T-helper 1 cell treated with Interleukin-12 subunit alpha and Interleukin-12 subunit beta and Interleukin-4 antibody, amounts not matched to agents 30 μg/mL and 1 μg/mL, for 36 hours (primary cell): ENCODE results near the gene SHROOM3.

ENCODE experiments used
- H3K27ac Mint-ChIP-seq: one replicate; pipeline ENCODE4 v1.8.0; 2021; ENCODE audit warnings: mild to moderate bottlenecking, mixed read lengths
- H3K27me3 Mint-ChIP-seq: one replicate; pipeline ENCODE4 v1.8.0; 2021; ENCODE audit warnings: low read depth, mixed read lengths
- H3K36me3 Mint-ChIP-seq: one replicate; pipeline ENCODE4 v1.8.0; 2021; ENCODE audit warnings: low read depth, mixed read lengths
- H3K4me1 Mint-ChIP-seq: one replicate; pipeline ENCODE4 v1.8.0; 2021; ENCODE audit warnings: low read depth, mixed read lengths
- H3K4me3 Mint-ChIP-seq: one replicate; pipeline ENCODE4 v1.8.0; 2021; ENCODE audit warnings: mild to moderate bottlenecking, moderate library complexity, mixed read lengths
- H3K9me3 Mint-ChIP-seq: one replicate; pipeline ENCODE4 v1.8.0; 2021; ENCODE audit warnings: mixed read lengths

The SHROOM3 gene

GRCh38 chr4:76779740-76780459, 344.9 kb downstream of the SHROOM3 start:
- H3K4me1 Mint-ChIP-seq = peaks cover 6% of the 10 kb centered on the region
- peaks cover 2% of the 10 kb centered on the region for H3K36me3 Mint-ChIP-seq
- no peak overlapping the region for H3K4me3 Mint-ChIP-seq
- no peaks in the 10 kb centered on the region for H3K9me3 Mint-ChIP-seq
- no peaks in the 10 kb centered on the region for H3K27me3 Mint-ChIP-seq
- no peak overlapping the region for H3K27ac Mint-ChIP-seq

- Mint-ChIP-seq H3K36me3 (peaks cover 2% of the 10 kb centered on the region), H3K27me3 (no peaks in the 10 kb centered on the region), H3K9me3 (no peaks in the 10 kb centered on the region), H3K4me3 (no peak overlapping the region), H3K4me1 (peaks cover 6% of the 10 kb centered on the region), H3K27ac (no peak overlapping the region)
These were observed 346.0 kb downstream of the SHROOM3 start for GRCh38 chr4:76780781-76781697.

GRCh38 chr4:76781698-76782595, 346.9 kb downstream of the SHROOM3 start:
- H3K4me1 Mint-ChIP-seq = peaks cover 6% of the 10 kb centered on the region
- H3K27me3 Mint-ChIP-seq = no peaks in the 10 kb centered on the region
- H3K27ac Mint-ChIP-seq = no peak overlapping the region
- peaks cover 2% of the 10 kb centered on the region for H3K36me3 Mint-ChIP-seq
- H3K9me3 Mint-ChIP-seq = no peaks in the 10 kb centered on the region
- no peak overlapping the region for H3K4me3 Mint-ChIP-seq

- Mint-ChIP-seq H3K4me1 (peaks cover 6% of the 10 kb centered on the region), H3K9me3 (no peaks in the 10 kb centered on the region), H3K27me3 (no peaks in the 10 kb centered on the region), H3K36me3 (peaks cover 2% of the 10 kb centered on the region), H3K27ac (no peak overlapping the region), H3K4me3 (no peak overlapping the region)
These were observed 347.8 kb downstream of the SHROOM3 start for GRCh38 chr4:76782837-76783236.

DNA sequence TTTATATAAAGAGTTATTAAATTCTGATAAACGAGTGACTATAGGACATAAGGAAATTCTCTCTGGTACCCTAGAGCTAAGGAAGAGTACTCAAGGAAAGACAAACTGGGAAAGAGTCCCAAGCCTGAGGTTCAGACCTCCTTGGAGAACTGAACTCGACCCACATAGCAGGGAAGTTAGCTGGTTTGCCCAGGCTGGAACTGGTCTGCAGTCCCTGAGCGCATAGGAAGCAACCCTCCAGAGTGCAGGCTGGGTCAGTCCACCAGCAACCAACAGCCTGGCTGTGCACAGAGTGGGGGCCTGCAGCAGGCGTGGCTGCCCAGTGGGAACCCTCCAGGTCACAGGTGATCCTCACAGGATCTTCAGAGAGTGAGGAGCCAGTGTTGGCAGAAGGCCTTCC, 348.8 kb downstream of the SHROOM3 start:
- peaks cover 6% of the 10 kb centered on the region for H3K4me1 Mint-ChIP-seq

DNA sequence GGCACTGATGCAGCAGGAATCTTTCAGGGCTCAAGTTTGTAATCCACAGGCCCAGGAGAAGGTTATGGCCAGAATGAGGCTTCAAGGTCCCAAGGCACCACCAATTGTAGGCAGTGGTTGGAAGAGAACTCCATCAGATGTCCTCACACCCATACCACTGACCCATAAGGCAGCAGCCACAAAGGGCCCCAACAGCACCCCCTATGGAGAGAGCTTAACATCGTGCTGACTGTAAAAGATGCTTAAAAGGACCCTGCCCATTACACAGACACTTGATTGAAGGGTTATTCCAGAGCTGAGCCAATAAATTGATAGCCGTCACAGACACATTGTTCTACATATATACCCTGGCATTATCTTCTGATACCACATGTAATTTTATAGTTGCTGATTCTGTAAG, 349.2 kb downstream of the SHROOM3 start:
- H3K9me3 Mint-ChIP-seq = no peaks in the 10 kb centered on the region
- no peak overlapping the region for H3K27ac Mint-ChIP-seq
- no peaks in the 10 kb centered on the region for H3K36me3 Mint-ChIP-seq

More for the DNA sequence above, 348.8 kb downstream of the SHROOM3 start:
- H3K36me3 Mint-ChIP-seq = no peaks in the 10 kb centered on the region
- no peak overlapping the region for H3K27ac Mint-ChIP-seq
- no peaks in the 10 kb centered on the region for H3K27me3 Mint-ChIP-seq
- no peaks in the 10 kb centered on the region for H3K9me3 Mint-ChIP-seq
- no peak overlapping the region for H3K4me3 Mint-ChIP-seq

DNA sequence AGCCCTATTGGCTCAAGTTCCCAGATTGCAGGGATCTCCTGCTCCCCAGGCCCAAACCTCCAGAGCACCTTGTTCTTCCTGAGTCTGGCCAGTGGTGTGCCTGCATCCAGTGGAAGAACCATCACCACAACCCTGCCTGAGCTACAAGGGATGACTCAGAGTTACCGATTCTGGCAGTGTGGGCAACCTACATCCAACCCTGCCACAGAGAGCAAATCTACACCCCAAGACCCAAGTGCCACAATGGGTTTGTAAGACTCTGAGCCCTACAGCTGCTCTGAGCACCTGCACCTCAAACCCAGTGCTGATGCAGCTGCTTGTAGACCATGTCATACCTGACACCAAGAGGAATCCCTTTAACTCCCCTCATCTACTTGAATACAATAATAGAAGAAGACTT, 352.9 kb downstream of the SHROOM3 start:
- no peak overlapping the region for H3K27ac Mint-ChIP-seq
- no peaks in the 10 kb centered on the region for H3K36me3 Mint-ChIP-seq
- H3K27me3 Mint-ChIP-seq = no peaks in the 10 kb centered on the region
- no peak overlapping the region for H3K4me3 Mint-ChIP-seq
- no peaks in the 10 kb centered on the region for H3K9me3 Mint-ChIP-seq
- H3K4me1 Mint-ChIP-seq = no peaks in the 10 kb centered on the region

More for the DNA sequence above, 349.2 kb downstream of the SHROOM3 start:
- Mint-ChIP-seq H3K4me3 (no peak overlapping the region), H3K4me1 (peaks cover 6% of the 10 kb centered on the region), H3K27me3 (no peaks in the 10 kb centered on the region)

DNA sequence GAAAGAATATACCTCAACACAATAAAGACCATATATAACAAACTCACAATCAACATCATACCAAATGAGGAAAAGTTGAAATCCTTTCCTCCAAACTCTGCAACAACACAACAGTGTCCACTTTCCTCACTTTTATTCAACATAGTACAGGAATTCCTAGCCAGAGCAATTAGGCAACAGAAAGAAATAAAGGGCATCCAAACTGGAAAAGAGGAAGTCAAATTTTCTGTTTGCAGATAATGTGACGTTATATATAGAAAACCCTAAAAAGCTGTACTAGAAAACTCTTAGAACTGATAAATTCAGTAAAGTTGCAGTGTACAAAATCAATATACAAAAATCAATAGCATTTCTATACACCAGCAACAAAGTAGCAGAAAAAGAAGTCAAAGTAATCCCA, 355.3 kb downstream of the SHROOM3 start:
- no peaks in the 10 kb centered on the region for H3K36me3 Mint-ChIP-seq
- H3K27ac Mint-ChIP-seq = no peak overlapping the region
- H3K4me3 Mint-ChIP-seq = no peak overlapping the region
- H3K27me3 Mint-ChIP-seq = no peaks in the 10 kb centered on the region
- H3K9me3 Mint-ChIP-seq = no peaks in the 10 kb centered on the region
- no peaks in the 10 kb centered on the region for H3K4me1 Mint-ChIP-seq

DNA sequence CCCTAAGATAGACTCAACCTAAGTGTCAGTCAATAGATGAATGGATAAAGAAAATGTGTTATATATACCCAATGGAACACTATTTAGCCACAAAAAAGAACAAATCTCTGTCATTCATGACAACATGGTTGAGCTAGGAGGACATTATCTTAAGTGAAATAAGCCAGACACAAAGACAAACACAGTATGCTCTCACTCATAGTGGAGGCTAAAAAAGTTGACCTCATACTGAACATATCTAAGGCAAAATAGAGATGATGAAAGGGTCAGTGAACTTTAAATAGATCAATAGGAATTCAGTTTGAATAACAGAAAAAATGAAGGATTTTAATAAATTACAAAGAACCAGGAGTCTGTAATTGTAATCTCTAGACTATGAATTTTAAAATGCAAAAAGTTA, 356.4 kb downstream of the SHROOM3 start:
- H3K4me1 Mint-ChIP-seq = no peaks in the 10 kb centered on the region

DNA sequence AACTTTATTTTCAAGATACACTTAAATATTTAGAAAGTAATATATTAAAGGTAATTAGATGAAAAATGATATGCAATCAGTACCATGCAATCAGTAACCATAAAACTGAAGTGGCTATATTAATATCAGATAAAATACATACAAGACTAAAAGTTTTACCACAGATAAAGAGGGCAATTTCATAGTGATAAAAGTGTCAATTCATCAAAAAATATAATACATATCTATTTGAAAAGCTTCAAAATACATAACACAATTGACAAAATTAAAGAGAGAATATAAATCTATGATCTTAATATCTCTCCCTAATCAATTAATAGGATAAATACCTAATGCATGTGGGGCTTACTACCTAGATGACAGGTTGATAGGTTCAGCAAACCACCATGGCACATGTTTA, 357.4 kb downstream of the SHROOM3 start:
- H3K36me3 Mint-ChIP-seq = no peaks in the 10 kb centered on the region
- no peak overlapping the region for H3K27ac Mint-ChIP-seq
- H3K4me1 Mint-ChIP-seq = no peaks in the 10 kb centered on the region
- H3K9me3 Mint-ChIP-seq = no peaks in the 10 kb centered on the region
- no peaks in the 10 kb centered on the region for H3K27me3 Mint-ChIP-seq
- no peak overlapping the region for H3K4me3 Mint-ChIP-seq

More for the DNA sequence above, 356.4 kb downstream of the SHROOM3 start:
- H3K9me3 Mint-ChIP-seq = no peaks in the 10 kb centered on the region
- H3K27me3 Mint-ChIP-seq = no peaks in the 10 kb centered on the region
- H3K4me3 Mint-ChIP-seq = no peak overlapping the region
- no peak overlapping the region for H3K27ac Mint-ChIP-seq
- H3K36me3 Mint-ChIP-seq = no peaks in the 10 kb centered on the region

- H3K4me3 Mint-ChIP-seq = no peak overlapping the region
- H3K9me3 Mint-ChIP-seq = no peaks in the 10 kb centered on the region
- no peaks in the 10 kb centered on the region for H3K36me3 Mint-ChIP-seq
- H3K27ac Mint-ChIP-seq = no peak overlapping the region
- H3K4me1 Mint-ChIP-seq = no peaks in the 10 kb centered on the region
- peaks cover 7% of the 10 kb centered on the region for H3K27me3 Mint-ChIP-seq
These were observed 360.2 kb downstream of the SHROOM3 start for GRCh38 chr4:76795243-76795642.

DNA sequence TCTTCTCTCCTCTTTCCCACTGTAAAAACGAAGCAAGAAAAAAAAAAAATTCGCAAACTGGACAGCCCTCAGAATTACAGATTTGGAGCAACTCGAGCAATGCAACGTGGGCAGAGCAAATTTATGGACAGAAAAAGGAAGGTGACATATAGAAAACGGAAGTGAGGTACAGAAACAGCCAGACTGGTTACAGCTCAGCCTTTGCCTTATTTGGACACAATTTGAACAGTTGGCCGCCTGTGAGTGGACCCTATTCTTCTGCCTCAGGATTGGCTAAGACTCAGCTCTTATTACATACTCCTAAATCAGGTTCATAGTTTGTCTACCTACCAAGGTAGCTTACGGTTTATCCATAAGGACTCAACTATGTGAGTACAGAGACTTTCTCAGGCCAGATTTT, 364.1 kb downstream of the SHROOM3 start:
- peaks cover 11% of the 10 kb centered on the region for H3K27me3 Mint-ChIP-seq
- no peaks in the 10 kb centered on the region for H3K36me3 Mint-ChIP-seq
- H3K4me3 Mint-ChIP-seq = no peak overlapping the region
- no peaks in the 10 kb centered on the region for H3K9me3 Mint-ChIP-seq
- H3K27ac Mint-ChIP-seq = no peak overlapping the region
- H3K4me1 Mint-ChIP-seq = no peaks in the 10 kb centered on the region

DNA sequence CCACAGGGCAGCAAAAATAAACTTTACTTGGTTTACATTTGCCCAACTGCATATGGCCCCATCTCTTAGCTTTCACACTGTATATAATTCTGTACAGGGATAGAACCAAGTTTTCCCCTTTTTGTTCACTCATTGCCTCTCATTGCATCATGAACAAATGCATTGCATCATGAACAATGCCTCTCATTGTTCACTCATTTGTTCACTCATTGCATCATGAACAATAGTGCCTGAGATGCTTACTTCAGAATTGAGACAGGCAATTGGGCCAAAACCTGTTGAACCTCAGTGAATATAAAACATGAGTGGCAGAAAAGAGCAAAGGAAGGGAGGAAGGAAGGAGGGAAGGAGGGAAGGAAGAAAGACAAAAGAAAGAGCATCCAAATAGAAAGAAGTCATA, 364.7 kb downstream of the SHROOM3 start:
- Mint-ChIP-seq H3K27me3 (peaks cover 11% of the 10 kb centered on the region), H3K4me1 (no peaks in the 10 kb centered on the region), H3K9me3 (no peaks in the 10 kb centered on the region)

GRCh38 chr4:76800902-76801301, 365.9 kb downstream of the SHROOM3 start:
- Mint-ChIP-seq H3K27me3 (peaks cover 11% of the 10 kb centered on the region), H3K27ac (no peak overlapping the region), H3K36me3 (no peaks in the 10 kb centered on the region), H3K9me3 (no peaks in the 10 kb centered on the region), H3K4me3 (no peak overlapping the region), H3K4me1 (no peaks in the 10 kb centered on the region)

More for the DNA sequence above, 364.7 kb downstream of the SHROOM3 start:
- Mint-ChIP-seq H3K4me3 (no peak overlapping the region), H3K27ac (no peak overlapping the region), H3K36me3 (no peaks in the 10 kb centered on the region)
